GM20000 (cell line): ENCODE data around the gene KREMEN2.

Experiments
- DNase-seq: peaks from one replicate; pipeline ENCODE4 v3.0.0; 2012; ENCODE audit warnings: low spot score
- TF ChIP-seq, protein P1 (sequence below): IDR thresholded peaks from 2 replicates; pipeline ENCODE4 v1.5.1; 2012; ENCODE audit warnings: mild to moderate bottlenecking, control low read depth; ENCODE audit errors: extremely low read depth, missing control alignments

KREMEN2 gene

DNA sequence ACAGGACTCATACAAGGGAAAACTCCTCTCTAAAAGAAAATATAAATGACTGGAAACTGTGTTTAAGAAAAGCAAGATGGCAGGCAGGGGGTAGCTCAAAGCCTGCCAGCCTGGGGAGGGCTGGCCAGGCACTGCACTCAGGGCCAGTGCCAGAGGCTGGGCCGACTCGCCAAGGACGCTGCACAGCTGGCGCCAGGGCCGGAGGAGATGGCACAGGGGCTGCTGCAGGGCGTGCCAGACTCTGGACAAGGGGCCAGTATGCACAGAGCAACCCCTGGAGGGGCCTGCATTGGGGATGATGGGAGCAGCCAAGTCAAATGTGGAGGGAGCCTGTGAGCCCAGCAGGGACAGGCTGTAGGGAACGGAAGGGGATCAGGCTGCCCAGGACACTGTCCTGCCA, 12.1 kb downstream of the KREMEN2 start:
- TF ChIP-seq, protein P1, sequence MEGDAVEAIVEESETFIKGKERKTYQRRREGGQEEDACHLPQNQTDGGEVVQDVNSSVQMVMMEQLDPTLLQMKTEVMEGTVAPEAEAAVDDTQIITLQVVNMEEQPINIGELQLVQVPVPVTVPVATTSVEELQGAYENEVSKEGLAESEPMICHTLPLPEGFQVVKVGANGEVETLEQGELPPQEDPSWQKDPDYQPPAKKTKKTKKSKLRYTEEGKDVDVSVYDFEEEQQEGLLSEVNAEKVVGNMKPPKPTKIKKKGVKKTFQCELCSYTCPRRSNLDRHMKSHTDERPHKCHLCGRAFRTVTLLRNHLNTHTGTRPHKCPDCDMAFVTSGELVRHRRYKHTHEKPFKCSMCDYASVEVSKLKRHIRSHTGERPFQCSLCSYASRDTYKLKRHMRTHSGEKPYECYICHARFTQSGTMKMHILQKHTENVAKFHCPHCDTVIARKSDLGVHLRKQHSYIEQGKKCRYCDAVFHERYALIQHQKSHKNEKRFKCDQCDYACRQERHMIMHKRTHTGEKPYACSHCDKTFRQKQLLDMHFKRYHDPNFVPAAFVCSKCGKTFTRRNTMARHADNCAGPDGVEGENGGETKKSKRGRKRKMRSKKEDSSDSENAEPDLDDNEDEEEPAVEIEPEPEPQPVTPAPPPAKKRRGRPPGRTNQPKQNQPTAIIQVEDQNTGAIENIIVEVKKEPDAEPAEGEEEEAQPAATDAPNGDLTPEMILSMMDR, result no peak
- DNase-seq, result no peak

DNA sequence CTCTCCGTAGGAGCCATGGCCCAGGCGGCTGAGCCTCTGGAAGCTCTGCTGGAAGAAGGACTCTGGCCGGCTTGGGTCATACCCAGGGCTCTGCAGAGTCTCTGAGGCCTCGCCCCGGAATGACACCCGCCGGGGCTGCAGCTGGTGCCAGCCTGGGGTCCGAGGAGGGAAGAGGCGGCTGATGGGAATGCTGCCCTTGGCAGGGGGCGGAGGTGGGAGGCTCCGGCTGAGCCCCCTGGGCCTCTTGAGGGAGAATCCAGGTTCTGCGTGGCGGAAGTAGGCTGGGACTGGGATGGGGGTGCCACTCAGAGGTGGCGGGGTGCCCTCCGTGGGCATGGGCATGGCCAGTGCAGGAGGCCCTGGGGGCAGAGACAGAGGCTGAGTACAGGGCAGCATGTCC, 12.6 kb downstream of the KREMEN2 start:
- TF ChIP-seq, protein P1, result no peak
- no peak for DNase-seq

GRCh38 chr16:2977440-2977839, 13.4 kb downstream of the KREMEN2 start:
- no peak for DNase-seq
- TF ChIP-seq, protein P1, result no peak

GRCh38 chr16:2979669-2980226, 15.7 kb downstream of the KREMEN2 start:
- TF ChIP-seq, protein P1, result no peak
- DNase-seq, result peak; percentile 59

DNA sequence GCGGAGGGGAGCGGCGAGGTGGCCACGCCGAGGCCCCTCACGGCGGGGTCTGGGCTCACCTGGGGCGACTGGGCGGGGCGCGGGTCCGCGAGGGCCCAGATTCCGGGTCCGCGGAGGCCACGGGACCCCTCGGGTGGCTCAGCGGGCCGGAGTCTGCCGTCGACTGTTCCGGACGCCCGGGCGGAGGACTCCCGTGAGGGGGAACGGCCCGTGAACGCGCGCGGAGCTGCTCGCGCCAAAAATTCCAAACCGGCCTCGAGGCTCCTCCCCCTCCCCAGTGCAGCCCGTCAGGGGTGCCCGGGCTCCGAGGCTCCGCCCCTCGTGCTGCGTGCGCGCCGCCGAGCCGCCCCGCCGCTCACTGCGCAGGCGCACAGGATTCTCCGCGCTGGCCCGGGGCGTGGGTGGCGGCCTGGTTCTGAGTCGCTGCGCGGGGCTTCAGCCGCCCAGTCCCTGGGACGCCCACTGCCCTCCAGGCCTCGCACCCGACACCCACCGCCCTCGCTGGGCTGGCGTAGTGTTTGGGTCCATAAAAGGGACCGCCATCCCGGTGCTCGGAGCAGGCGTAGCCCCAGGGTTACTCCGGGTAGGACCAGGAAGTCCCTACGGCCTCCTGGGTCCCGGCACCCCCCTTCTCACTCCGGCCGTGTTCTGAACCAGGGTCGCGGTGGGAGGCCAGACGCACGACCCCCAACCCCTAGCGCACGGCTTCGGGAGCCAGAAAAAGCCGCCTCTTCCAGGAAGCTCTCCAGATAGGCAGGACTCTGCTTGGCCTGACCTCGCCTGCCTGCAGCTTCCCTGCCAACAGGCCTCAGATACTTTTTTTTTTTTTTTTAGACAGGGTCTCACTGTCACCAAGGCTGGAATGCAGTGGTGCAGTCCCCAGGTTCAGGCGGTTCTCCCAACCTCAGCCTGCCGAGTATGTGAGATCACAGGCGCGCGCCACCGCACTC, 16.4 kb downstream of the KREMEN2 start, which contains the start of gene PKMYT1:
TSS of gene PKMYT1 (minus strand) at position 220 of the 950 bp plus-strand sequence. CDS start 789 bp downstream, outside the sequence.
- TF ChIP-seq, protein P1, result no peak
- peak; percentile 100 for DNase-seq

DNA sequence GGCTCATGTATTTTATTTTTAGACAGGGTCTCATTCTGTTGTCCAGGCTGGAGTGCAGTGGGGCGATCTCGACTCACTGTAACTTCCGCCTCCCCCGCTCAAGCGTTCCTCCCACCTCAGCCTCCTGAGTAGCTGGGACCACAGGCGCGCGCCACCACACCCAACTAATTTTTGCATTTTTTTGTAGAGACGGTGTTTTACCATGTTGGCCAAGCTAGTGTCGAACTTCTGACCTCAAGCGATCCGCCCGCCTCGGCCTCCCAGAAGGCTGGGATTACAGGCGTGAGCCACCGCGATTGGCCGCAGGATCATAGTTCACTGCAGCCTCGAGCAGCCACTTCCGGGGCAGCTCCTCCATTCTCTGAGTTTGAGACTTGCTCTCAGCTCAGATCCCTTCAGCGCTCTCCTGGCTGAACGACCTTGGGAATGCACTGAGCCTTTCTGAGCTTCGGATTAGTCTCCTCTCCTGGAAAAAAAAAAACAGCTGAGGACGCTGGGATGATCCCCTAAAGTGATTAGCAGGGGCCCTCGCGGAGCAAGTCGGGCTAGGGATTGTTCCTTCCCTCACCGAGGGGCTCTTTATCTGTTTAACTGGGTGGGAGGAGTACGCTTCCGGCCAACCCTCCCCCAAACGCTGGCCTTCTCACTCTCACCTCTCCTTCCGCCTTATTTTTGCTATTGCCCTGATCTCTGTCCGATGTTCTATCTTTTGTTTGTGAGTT, 17.3 kb downstream of the KREMEN2 start:
- no peak for DNase-seq
- TF ChIP-seq, protein P1, result no peak

- DNase-seq, result no peak
- TF ChIP-seq, protein P1, result no peak
These were observed 17.8 kb downstream of the KREMEN2 start for GRCh38 chr16:2981899-2982250.
